ENCODE measurements around the gene PIF1.
"Not testable (repeated sequence)": the region's sequence is repeated elsewhere in the genome, so short reads cannot be mapped to it uniquely, and the experiment has no call there.

Gene PIF1

GRCh38 chr15:64809649-64810496 lies 15.6 kb downstream of the PIF1 start:
- DNase-seq (ENCODE audit: low read depth, low spot score) = peak; percentile 46

DNA sequence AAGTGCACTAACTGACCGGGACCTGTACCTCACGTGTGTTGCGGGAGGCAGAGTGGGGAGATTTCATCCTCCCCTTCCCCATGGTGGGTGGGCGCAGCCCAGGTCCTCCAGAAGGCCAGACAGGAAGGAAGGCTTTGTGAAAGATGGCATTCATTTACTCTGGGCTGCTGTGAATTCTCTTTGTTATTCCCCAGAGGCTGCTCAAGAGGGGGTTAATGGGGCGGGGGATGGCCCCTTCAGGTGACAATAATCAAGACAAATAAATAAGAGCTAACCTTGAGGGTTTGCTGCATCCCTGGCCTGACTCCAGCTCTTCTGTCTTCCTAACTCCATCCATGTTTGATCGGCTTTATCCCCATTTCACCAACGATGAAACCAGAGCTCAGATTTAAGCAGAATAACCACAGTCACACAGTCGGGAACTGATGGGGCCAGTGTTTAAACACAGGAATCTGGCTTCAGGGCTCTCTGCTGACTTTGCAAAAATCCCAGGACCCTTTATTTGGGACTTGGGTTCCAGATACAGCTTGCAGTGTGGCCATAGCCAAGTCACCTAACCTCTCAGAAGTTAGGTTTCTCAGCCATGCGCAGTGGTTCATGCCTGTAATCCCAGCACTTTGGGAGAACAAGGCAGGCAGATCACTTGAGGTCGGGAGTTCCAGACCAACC lies 16.5 kb downstream of the PIF1 start:
- DNase-seq (ENCODE audit: low read depth, low spot score) = no peak

DNA sequence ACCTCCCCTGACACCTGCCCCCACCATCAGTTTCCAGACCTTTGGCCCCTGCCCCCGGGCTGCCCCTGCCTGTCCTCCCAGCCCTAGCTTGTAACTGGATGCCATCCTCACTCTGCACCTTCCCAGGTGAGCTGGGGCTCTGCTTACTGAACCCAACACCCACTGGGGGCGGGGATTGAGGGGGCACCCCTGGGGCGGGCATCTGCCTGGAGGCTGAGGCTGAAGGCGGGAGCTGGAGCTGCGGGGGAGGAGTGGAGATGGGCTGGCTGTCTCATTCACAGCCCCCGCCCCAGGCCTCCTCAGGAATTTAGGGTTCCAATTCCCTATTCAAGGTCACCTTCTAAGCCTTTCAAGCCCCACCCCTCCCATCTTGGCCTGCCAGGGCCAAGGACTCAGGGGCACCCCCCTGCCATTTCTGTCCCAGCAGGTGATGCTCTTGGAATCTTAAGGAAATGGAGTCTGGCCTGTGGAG lies 17.7 kb downstream of the PIF1 start:
- DNase-seq (ENCODE audit: low read depth, low spot score) = no peak

DNA sequence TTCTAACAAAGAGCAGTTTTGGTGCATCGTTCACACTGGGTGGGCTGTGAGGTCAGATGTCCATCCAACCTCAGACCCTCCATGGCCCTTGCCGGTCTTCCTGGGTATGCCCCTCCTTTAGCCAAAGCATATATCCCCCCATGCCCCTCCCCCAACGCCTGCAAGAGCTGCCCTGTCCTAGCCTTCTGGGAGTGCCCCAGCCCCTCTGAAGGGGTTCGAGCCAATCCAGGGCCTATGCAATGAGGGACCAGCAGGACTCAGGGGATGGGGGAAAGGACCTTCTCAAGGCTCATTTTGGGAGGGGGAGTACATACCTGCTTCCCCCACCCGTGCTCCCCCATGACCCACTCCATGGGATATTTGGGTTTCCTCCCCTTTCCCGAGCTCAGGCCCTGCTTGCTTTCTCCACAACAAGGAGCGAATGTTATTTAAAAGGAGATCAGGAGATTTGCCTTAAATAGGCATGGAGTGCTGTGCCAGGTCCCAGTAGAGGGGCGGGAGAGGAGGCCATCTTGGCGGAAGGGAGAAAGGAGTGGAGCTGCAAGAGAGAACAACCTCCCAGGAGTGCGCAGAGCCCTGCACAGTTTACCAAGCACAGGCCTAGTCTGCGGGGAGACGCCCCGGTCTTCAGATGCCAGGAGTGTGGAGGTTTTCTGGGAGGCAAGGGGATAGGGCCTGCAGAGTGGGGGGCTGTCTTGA lies 18.2 kb downstream of the PIF1 start:
- no peak for DNase-seq (ENCODE audit: low read depth, low spot score)

GRCh38 chr15:64806509-64806908 lies 18.9 kb downstream of the PIF1 start:
- no peak for DNase-seq (ENCODE audit: low read depth, low spot score)

DNA sequence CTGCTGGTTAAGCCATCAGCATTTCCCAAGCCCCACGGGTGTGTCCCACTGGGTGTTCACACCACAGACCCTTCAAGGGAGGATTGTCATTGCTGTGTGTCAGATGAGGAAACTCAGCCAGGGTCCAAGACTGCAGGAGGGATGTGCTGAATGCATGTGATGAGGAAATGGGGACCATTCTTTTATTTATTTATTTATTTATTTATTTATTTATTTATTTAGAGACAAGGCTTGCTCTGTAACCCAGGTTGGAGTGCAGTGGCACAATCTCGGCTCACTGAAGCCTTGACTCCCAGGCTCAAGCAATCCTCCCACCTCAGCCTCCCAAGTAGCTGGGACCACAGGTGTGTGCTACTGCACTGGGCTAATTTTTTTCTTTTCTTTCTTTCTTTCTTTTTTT lies 20.8 kb downstream of the PIF1 start:
- DNase-seq (ENCODE audit: low read depth, low spot score) = no peak

GRCh38 chr15:64803526-64803925 lies 21.9 kb downstream of the PIF1 start:
- DNase-seq (ENCODE audit: low read depth, low spot score) = no peak

GRCh38 chr15:64800476-64800875 lies 25.0 kb downstream of the PIF1 start:
- no peak for DNase-seq (ENCODE audit: low read depth, low spot score)

GRCh38 chr15:64798905-64799304 lies 26.5 kb downstream of the PIF1 start:
- DNase-seq (ENCODE audit: low read depth, low spot score) = not testable (repeated sequence)

GRCh38 chr15:64795921-64796320 lies 29.5 kb downstream of the PIF1 start:
- not testable (repeated sequence) for DNase-seq (ENCODE audit: low read depth, low spot score)

DNA sequence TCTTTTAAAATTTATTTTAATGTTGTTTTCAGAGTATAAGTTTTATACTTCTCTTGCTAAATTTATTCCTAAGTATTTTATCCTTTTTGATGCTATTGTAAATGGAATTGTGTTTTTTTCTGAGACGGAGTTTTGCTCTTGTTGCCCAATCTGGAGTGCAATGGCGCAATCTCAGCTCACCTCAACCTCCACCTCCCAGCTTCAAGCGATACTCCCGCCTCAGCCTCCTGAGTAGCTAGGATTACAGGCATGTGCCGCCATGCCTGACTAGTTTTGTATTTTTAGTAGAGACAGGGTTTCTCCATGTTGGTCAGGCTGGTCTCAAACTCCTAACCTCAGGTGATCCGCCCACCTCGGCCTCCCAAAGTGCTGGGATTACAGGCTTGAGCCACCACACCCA lies 30.1 kb downstream of the PIF1 start:
- DNase-seq (ENCODE audit: low read depth, low spot score) = not testable (repeated sequence)

DNA sequence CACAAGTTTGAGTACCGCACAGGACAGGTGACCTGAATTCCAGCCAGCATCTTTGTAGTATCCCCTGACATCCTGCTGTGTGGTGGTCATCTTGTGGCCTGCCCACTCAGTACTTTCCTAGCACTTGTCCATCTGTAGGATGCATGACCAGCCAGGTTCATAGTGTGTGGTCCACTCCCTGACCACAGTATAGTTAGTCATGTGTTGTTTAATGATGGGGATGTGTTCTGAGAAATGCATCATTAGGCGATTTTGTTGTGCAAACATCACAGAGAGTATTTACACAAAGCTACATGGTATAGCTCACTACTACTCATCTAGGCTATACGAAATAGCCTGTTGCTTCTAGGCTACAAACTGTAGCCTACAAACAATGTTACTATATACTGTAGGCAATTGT lies 33.2 kb downstream of the PIF1 start:
- no peak for DNase-seq (ENCODE audit: low read depth, low spot score)

- no peak for DNase-seq (ENCODE audit: low read depth, low spot score)
Measured at GRCh38 chr15:64791401-64791800, 34.0 kb downstream of the PIF1 start.

GRCh38 chr15:64783796-64784195 lies 41.7 kb downstream of the PIF1 start:
- DNase-seq (ENCODE audit: low read depth, low spot score) = no peak

DNA sequence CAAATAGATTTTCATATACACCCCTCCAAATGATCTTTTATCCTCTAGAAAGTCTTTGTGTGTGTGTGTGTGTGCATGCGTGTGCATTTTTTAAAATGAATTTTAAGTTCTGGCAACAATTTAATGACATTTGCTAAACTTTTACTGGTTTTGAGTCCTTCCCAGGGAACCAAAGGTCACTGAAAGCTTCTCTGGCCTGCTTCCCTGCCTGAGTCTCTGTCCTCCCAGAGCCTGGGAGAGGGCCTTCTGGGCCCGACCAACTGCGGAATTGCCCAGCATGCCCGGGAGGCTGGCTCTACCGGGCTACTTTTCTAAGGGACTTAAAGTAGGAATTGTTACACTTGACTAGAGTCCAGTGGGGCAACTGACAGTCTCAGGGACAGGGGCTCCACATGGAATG lies 42.7 kb downstream of the PIF1 start:
- DNase-seq (ENCODE audit: low read depth, low spot score) = no peak

- DNase-seq (ENCODE audit: low read depth, low spot score) = no peak
Measured at GRCh38 chr15:64781299-64781698, 44.1 kb downstream of the PIF1 start.

- DNase-seq (ENCODE audit: low read depth, low spot score) = no peak
Measured at GRCh38 chr15:64780600-64781156, 44.8 kb downstream of the PIF1 start.

DNA sequence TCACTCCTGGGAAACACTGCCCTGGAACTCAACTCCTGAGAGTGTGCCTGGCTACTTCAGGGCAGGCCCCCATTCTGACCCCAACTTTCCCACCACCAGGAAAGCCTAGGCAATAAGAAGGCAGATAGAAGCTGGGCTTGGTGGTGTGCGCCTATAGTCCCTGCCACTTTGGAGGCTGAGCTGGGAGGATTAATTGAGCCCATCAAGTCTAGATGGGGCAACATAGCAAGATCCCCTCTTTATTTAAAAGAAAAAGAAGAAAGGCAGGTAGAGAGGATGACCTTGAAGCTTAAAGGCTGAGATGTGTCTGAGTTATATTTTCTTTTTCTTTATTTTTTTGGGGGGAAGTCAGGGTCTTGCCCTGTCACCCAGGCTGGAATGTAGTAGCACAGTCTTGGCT lies 45.8 kb downstream of the PIF1 start:
- no peak for DNase-seq (ENCODE audit: low read depth, low spot score)

- DNase-seq (ENCODE audit: low read depth, low spot score) = no peak
Measured at GRCh38 chr15:64779024-64779423, 46.4 kb downstream of the PIF1 start.

GRCh38 chr15:64776402-64776786 lies 49.1 kb downstream of the PIF1 start:
- no peak for DNase-seq (ENCODE audit: low read depth, low spot score)

DNA sequence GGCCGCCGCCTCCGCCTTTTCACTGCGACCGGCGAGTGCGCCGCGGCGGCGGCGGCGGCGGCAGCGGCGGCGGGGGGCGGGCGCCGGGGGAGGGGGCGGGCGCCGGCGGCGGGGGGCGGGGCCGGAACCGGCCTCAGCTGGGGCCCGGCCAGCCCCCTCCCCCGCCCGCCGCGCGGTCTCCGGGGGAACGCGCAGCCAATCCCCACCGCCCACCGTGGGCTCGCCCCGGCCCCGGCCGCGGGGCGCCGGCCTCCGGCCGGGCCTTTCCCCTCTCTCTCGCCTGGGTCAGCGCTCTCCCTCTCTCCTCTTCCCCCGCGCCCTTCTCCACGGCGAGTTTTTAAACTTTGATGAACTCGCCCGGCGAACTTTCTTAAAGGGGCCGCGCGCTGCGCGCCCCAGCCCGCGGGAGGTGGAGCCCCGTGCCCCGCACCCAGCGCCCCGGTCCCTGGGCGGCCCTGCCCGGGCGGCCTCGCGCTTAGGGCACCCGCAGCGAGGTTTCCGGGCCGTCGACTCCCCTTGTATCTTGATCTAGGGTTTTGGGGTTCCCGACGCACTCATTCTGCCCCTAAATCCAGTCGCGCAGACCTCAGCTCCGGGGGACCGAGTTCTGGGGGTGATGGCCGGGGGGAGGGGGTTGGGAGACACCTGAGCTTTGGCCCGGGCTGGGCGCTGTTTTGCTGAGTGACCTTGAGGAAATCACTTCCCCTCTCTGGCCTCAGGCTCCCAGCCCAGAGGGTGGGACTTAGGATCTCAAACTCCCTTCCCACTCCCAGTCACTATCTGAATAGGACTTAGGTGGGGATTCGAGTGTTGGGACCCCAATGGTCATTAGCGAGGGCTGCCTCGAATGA lies 49.7 kb downstream of the PIF1 start, which contains the start of gene RBPMS2:
RBPMS2 (minus strand) TSS at position 39 of the 851 bp plus-strand sequence. CDS start 270 bp downstream, outside the sequence.
- no peak for DNase-seq (ENCODE audit: low read depth, low spot score)
